ENCODE data around the gene LETM1.

LETM1 gene

DNA sequence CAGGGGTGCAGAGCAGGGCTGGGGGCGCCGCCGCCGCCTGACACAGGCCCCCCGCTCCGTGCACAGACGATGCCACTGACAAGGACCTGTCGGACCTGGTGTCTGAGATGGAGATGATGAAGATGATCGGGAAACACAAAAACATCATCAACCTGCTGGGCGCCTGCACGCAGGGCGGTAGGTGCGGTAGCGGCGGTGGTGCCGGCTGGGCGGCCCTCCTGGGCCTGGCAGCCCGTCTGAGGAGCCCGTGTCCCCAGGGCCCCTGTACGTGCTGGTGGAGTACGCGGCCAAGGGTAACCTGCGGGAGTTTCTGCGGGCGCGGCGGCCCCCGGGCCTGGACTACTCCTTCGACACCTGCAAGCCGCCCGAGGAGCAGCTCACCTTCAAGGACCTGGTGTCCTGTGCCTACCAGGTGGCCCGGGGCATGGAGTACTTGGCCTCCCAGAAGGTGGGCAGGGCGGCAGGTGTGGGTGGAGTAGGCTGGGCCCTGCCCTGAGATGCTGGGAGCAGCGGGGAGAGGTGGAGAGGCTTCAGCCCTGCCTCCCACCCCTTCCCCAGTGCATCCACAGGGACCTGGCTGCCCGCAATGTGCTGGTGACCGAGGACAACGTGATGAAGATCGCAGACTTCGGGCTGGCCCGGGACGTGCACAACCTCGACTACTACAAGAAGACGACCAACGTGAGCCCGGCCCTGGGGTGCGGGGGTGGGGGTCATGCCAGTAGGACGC, 50.3 kb downstream of the LETM1 start:
- no peak for DNase-seq (ENCODE audit: low read depth)
- no peak overlapping the region for H3K4me3 ChIP-seq (ENCODE audit: control insufficient read depth, low read depth, low read length)
- TF ChIP-seq, protein P1, sequence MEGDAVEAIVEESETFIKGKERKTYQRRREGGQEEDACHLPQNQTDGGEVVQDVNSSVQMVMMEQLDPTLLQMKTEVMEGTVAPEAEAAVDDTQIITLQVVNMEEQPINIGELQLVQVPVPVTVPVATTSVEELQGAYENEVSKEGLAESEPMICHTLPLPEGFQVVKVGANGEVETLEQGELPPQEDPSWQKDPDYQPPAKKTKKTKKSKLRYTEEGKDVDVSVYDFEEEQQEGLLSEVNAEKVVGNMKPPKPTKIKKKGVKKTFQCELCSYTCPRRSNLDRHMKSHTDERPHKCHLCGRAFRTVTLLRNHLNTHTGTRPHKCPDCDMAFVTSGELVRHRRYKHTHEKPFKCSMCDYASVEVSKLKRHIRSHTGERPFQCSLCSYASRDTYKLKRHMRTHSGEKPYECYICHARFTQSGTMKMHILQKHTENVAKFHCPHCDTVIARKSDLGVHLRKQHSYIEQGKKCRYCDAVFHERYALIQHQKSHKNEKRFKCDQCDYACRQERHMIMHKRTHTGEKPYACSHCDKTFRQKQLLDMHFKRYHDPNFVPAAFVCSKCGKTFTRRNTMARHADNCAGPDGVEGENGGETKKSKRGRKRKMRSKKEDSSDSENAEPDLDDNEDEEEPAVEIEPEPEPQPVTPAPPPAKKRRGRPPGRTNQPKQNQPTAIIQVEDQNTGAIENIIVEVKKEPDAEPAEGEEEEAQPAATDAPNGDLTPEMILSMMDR (IDR thresholded peaks at IDR 0.05; ENCODE audit: control insufficient read depth, insufficient read depth, low read depth, low read length, missing control alignments) = no peak

DNA sequence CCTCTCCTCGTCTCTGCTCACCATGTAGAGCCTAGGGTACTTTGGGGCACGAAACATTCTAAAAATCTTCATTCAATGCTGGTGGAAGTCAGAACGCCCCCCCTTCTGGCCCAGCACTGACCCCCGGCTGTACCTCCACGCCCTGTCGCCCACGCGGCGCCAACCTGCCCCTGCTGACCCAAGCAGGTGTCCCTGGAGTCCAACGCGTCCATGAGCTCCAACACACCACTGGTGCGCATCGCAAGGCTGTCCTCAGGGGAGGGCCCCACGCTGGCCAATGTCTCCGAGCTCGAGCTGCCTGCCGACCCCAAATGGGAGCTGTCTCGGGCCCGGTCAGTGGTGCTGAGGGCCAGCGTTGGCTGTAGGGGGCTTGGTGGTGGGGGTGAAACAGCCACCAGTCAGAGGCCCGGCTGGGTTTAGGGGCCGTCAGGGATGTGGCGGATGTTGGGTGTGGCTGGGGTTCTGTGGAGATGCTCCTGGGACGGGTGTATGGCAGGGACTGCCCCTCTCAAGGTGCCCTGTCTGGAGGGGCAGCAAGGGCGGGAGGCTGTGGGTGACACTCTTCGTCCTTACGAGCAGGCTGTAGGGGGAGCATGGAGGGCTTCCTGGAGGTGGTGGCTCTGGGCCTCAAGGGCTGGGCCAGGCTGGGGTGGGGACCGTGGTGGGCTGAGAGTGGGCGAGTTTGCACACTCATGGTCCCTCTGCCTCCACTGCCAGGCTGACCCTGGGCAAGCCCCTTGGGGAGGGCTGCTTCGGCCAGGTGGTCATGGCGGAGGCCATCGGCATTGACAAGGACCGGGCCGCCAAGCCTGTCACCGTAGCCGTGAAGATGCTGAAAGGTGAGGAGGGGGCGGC, 51.1 kb downstream of the LETM1 start:
- no peak for DNase-seq (ENCODE audit: low read depth)
- H3K4me3 ChIP-seq (ENCODE audit: control insufficient read depth, low read depth, low read length) = no peak overlapping the region
- TF ChIP-seq, protein P1 (IDR thresholded peaks at IDR 0.05; ENCODE audit: control insufficient read depth, insufficient read depth, low read depth, low read length, missing control alignments) = no peak

DNA sequence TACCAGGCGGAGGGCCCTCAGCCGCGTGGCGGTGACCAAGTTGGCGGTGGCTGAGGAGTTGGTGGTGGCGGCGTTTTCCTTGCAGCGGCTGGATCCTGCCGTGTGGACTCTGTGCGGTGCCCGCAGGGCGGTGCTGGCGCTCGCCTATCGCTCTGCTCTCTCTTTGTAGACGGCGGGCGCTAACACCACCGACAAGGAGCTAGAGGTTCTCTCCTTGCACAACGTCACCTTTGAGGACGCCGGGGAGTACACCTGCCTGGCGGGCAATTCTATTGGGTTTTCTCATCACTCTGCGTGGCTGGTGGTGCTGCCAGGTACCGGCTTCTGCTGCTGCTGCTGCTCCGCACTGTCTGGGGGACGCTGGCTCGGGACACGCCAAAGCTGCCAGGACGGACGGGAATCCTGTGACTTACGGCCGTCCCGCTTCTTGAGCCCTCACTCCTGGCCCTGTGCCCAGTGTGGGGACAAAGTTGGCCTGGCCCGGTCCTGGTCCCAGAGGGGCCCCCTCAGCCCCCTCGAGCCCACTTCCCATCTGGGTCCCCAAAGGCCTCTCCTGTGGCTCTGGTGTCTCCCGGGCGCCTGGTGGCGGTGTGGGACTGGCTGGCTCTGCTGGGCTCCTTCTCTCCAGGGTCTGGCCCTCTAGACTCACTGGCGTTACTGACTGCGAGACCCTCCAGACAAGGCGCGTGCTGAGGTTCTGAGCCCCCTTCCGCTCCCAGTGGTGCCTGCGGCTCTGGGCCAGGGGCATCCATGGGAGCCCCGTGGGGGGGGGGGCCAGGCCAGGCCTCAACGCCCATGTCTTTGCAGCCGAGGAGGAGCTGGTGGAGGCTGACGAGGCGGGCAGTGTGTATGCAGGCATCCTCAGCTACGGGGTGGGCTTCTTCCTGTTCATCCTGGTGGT, 52.2 kb downstream of the LETM1 start:
- no peak overlapping the region for H3K4me3 ChIP-seq (ENCODE audit: control insufficient read depth, low read depth, low read length)
- DNase-seq (ENCODE audit: low read depth) = no peak
- TF ChIP-seq, protein P1 (IDR thresholded peaks at IDR 0.05; ENCODE audit: control insufficient read depth, insufficient read depth, low read depth, low read length, missing control alignments) = no peak

DNA sequence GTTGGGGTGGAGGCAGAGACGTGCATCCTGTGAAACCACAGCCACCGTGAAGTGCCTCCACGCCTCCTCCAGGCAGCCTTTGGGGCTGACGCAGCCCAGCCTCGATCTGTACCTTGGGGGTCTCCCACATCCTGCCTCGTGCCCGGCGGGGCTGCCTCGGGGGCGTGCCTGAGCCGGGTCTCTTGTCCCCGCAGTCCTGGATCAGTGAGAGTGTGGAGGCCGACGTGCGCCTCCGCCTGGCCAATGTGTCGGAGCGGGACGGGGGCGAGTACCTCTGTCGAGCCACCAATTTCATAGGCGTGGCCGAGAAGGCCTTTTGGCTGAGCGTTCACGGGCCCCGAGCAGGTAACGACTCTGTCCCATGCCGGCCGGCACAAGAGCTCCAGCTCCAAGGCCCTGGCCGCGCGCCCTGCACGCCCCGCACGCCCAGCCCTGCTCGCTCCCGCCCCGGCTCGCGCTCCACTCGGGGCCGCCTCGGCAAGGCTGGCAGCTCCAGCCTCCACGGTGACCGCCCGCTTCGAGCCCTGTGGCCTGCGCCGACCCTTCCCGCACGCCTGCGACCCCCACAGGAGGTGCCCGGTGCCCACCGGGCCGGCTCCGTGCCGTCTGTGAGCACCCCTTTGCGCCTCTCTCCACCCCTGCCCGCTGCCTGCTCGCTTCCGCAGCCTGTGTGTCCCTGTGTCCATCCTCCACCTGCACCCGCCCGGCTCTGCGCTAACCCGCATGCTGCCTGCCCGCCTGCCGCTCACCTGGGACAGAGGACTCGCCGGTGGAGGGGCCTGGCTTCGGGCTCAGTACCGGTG, 53.0 kb downstream of the LETM1 start:
- no peak for DNase-seq (ENCODE audit: low read depth)
- TF ChIP-seq, protein P1 (IDR thresholded peaks at IDR 0.05; ENCODE audit: control insufficient read depth, insufficient read depth, low read depth, low read length, missing control alignments) = no peak
- H3K4me3 ChIP-seq (ENCODE audit: control insufficient read depth, low read depth, low read length) = no peak overlapping the region

DNA sequence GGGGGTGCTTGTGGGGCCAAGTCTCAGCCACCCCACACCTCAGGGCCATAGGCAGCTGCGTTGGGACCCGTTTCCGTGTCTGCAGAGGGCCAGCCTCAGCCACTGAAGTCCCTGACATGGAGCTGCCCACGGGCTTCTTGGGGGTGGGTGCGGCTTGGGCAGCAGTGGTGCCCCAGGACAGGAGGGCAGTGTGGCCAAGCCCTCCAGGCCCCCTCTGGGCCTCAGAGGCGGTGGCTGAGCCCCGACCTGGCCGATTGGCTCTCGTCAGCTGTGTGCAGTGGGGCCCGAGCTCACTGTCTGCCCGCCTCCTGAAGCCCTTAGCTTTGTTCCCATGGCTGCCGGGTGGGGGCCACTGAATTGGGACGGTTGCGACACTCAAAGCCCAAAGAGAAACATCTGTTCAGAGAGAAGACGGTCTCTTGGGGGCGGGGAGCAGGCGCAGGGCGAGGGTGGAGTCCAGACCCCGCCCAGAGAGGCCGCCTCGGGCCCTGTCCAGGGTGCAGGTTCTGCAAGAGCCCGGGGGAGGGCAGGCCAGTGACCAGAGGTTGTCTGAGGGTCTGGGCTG, 53.7 kb downstream of the LETM1 start:
- TF ChIP-seq, protein P1 (IDR thresholded peaks at IDR 0.05; ENCODE audit: control insufficient read depth, insufficient read depth, low read depth, low read length, missing control alignments) = no peak
- no peak overlapping the region for H3K4me3 ChIP-seq (ENCODE audit: control insufficient read depth, low read depth, low read length)
- no peak for DNase-seq (ENCODE audit: low read depth)

All from AG09309 (cell line).